ENCODE results near the gene SLC37A4.

GRCh38 chr11:119054418-119054817 is 23.7 kb upstream of the SLC37A4 start:
- TF ChIP-seq TAF1 (IDR thresholded peaks at IDR 0.05; ENCODE audit: low read depth) (no peak), REST (IDR thresholded peaks at IDR 0.05; ENCODE audit: low read depth) (no peak), FOXM1 (IDR thresholded peaks at IDR 0.05; ENCODE audit: borderline replicate concordance, low read depth) (no peak), EP300 (IDR thresholded peaks at IDR 0.05; ENCODE audit: borderline replicate concordance) (no peak), TEAD4 (IDR thresholded peaks at IDR 0.05) (no peak), CREB1 (IDR thresholded peaks at IDR 0.05; ENCODE audit: low read depth) (no peak), TCF12 (IDR thresholded peaks at IDR 0.05; ENCODE audit: low read depth) (no peak), USF1 (IDR thresholded peaks at IDR 0.05) (no peak), RAD21 (IDR thresholded peaks at IDR 0.05; ENCODE audit: low read depth) (no peak), YY1 (IDR thresholded peaks at IDR 0.05; ENCODE audit: low read depth) (no peak), ZBTB7A (IDR thresholded peaks at IDR 0.05; ENCODE audit: low read depth) (no peak), CEBPB (IDR thresholded peaks at IDR 0.05) (no peak)
